Hepatocyte (in vitro differentiated cells): ENCODE data around the gene PURA. TPM values are rescaled to one million over a fixed set of nuclear protein-coding genes. Genes with fewer than 3 reads are reported as not detected.

ENCODE experiments used
- DNase-seq: peaks from one replicate; pipeline ENCODE4 v3.0.0-alpha.2; 2016; ENCODE audit warnings: low spot score
- H2AFZ ChIP-seq: fragments of 200-600 bp; sonication (generic); 2 replicates; pipeline ENCODE4 v1.6.0; 2016; ENCODE audit warnings: antibody characterized with exemption, mild to moderate bottlenecking
- H3K27ac ChIP-seq: fragments of 200-600 bp; sonication (generic); 2 replicates; pipeline ENCODE4 v1.5.1; 2016; ENCODE audit warnings: mild to moderate bottlenecking
- H3K27me3 ChIP-seq: fragments of 200-600 bp; sonication (generic); 2 replicates; pipeline ENCODE4 v1.6.1; 2016
- H3K36me3 ChIP-seq: fragments of 200-600 bp; sonication (generic); replicated peaks from 2 replicates; pipeline ENCODE4 v1.5.1; 2016; ENCODE audit warnings: low read depth; ENCODE audit not compliant: insufficient read depth
- H3K4me1 ChIP-seq: fragments of 200-600 bp; sonication (generic); 2 replicates; pipeline ENCODE4 v1.5.1; 2016; ENCODE audit warnings: mild to moderate bottlenecking, moderate library complexity; ENCODE audit not compliant: insufficient read depth
- H3K4me2 ChIP-seq: fragments of 200-600 bp; sonication (generic); 2 replicates; pipeline ENCODE4 v1.6.0; 2016
- H3K4me3 ChIP-seq: fragments of 200-600 bp; sonication (generic); 2 replicates; pipeline ENCODE4 v1.5.1; 2016; ENCODE audit warnings: mild to moderate bottlenecking
- H3K79me2 ChIP-seq: fragments of 200-600 bp; sonication (generic); 2 replicates; pipeline ENCODE4 v1.6.0; 2017; ENCODE audit warnings: mild to moderate bottlenecking
- H3K9me2 ChIP-seq: fragments of 200-600 bp; sonication (generic); replicated peaks from 2 replicates; pipeline ENCODE4 v1.6.0; 2017; ENCODE audit warnings: mild to moderate bottlenecking; ENCODE audit not compliant: insufficient read depth
- H3K9me3 ChIP-seq: fragments of 200-600 bp; sonication (generic); 2 replicates; pipeline ENCODE4 v1.5.1; 2016; ENCODE audit warnings: low read depth, mild to moderate bottlenecking
- H4K20me1 ChIP-seq: fragments of 200-600 bp; sonication (generic); 2 replicates; pipeline ENCODE4 v1.6.0; 2016; ENCODE audit warnings: mild to moderate bottlenecking; ENCODE audit not compliant: insufficient read depth, poor library complexity, severe bottlenecking
- CTCF ChIP-seq: fragments of 200-600 bp; sonication (generic); IDR thresholded peaks from 2 replicates; pipeline ENCODE4 v1.5.1; 2016; ENCODE audit warnings: antibody characterized with exemption, mild to moderate bottlenecking; ENCODE audit not compliant: poor library complexity
- EZH2 ChIP-seq: fragments of 200-600 bp; sonication (generic); IDR thresholded peaks from 2 replicates; pipeline ENCODE4 v1.6.1; 2016; ENCODE audit warnings: antibody characterized with exemption, mild to moderate bottlenecking, borderline replicate concordance
- EZH2phosphoT487 ChIP-seq: fragments of 200-600 bp; sonication (generic); IDR thresholded peaks from one replicate; pipeline ENCODE4 v1.6.1; 2018; ENCODE audit warnings: antibody characterized with exemption, mild to moderate bottlenecking, low read depth, moderate library complexity; ENCODE audit not compliant: unreplicated experiment, severe bottlenecking
- WGBS: methylation state at CpG from one replicate; pipeline ENCODE4 v1.1.6; 2016; ENCODE audit warnings: low lambda C conversion rate; ENCODE audit errors: missing lambda C conversion rate; 5-methylcytosine and 5-hydroxymethylcytosine counted together
- polyA plus RNA-seq: library from polyadenylated mRNA; unstranded; fragments of >200 nt; fragmentation: Nextera tagmentation; extraction: Ambion mirVana; gene quantifications from 2 replicates; pipeline ENCODE4 v1.2.1, GENCODE V29; 2016
- total RNA-seq: library from RNA; depleted of rRNA; stranded (reverse); fragments of >200 nt; gene quantifications from 2 replicates; pipeline ENCODE4 v1.2.3, GENCODE V29; 2014

The PURA gene
- total and polyA plus RNA-seq, 2 experiments from 2014 or later, result 7.4 to 13.8 TPM

GRCh38 chr5:140117523-140117922 lies 3.6 kb downstream of the PURA start:
- TF ChIP-seq EZH2, result no peak
- TF ChIP-seq EZH2phosphoT487, result no peak
- TF ChIP-seq CTCF, result no peak
- peaks cover 1% of the 10 kb centered on the region for H3K27me3 ChIP-seq
- H3K9me3 ChIP-seq, result no peaks in the 10 kb centered on the region
- H3K36me3 ChIP-seq, result no peaks in the 10 kb centered on the region
- no peak overlapping the region for H3K27ac ChIP-seq
- 44% methylated on average over 3 of the region's 3 CpGs for WGBS
- no peak for DNase-seq
- peaks cover 31% of the 10 kb centered on the region for H3K4me1 ChIP-seq
- H3K79me2 ChIP-seq, result peaks cover 73% of the 10 kb centered on the region
- peaks cover 29% of the 10 kb centered on the region for H4K20me1 ChIP-seq
- H2AFZ ChIP-seq, result no peak overlapping the region
- no peaks in the 10 kb centered on the region for H3K9me2 ChIP-seq
- no peak overlapping the region for H3K4me3 ChIP-seq
- H3K4me2 ChIP-seq, result peak overlapping the region; percentile 98

GRCh38 chr5:140118302-140118936 lies 4.5 kb downstream of the PURA start:
- Histone ChIP-seq H3K27ac (no peak overlapping the region), H3K9me2 (no peaks in the 10 kb centered on the region)

GRCh38 chr5:140125637-140126036 lies 11.7 kb downstream of the PURA start, which contains the start of gene IGIP:
TSS of gene IGIP (plus strand) at chr5:140125937. CDS start at chr5:140128477, 2,540 bp downstream.
- H3K27ac ChIP-seq, result no peak within 1 kb of the TSS
- H3K27me3 ChIP-seq, result no peaks in the 10 kb centered on the region
- H3K4me1 ChIP-seq, result no peaks in the 10 kb centered on the region
- H3K9me2 ChIP-seq, result no peaks in the 10 kb centered on the region
- no peak within 1 kb of the TSS for H3K4me2 ChIP-seq
- TF ChIP-seq CTCF, result no peak
- TF ChIP-seq EZH2, result no peak
- no peak for TF ChIP-seq EZH2phosphoT487
- no peak within 1 kb of the TSS for H3K4me3 ChIP-seq
- no peak for DNase-seq
- H3K79me2 ChIP-seq, result peaks cover 44% of the 10 kb centered on the region
- H3K36me3 ChIP-seq, result no peaks in the 10 kb centered on the region
- 95% methylated on average over 4 of the region's 4 CpGs for WGBS
- H3K9me3 ChIP-seq, result no peaks in the 10 kb centered on the region
- no peaks in the 10 kb centered on the region for H4K20me1 ChIP-seq
- no peak within 1 kb of the TSS for H2AFZ ChIP-seq

More at GRCh38 chr5:140118302-140118936, 4.5 kb downstream of the PURA start:
- Histone ChIP-seq H3K4me2 (no peak overlapping the region), H3K9me3 (no peaks in the 10 kb centered on the region), H3K27me3 (no peaks in the 10 kb centered on the region), H3K36me3 (no peaks in the 10 kb centered on the region), H3K79me2 (peaks cover 74% of the 10 kb centered on the region), H4K20me1 (peaks cover 28% of the 10 kb centered on the region), H3K4me3 (no peak overlapping the region), H3K4me1 (peaks cover 24% of the 10 kb centered on the region), H2AFZ (no peak overlapping the region)
- WGBS, result 72% methylated on average over 3 of the region's 3 CpGs
- TF ChIP-seq EZH2phosphoT487, result no peak
- TF ChIP-seq CTCF, result no peak
- TF ChIP-seq EZH2, result no peak
- no peak for DNase-seq
